ENCODE data around the gene R3HDM2.

The R3HDM2 gene

DNA sequence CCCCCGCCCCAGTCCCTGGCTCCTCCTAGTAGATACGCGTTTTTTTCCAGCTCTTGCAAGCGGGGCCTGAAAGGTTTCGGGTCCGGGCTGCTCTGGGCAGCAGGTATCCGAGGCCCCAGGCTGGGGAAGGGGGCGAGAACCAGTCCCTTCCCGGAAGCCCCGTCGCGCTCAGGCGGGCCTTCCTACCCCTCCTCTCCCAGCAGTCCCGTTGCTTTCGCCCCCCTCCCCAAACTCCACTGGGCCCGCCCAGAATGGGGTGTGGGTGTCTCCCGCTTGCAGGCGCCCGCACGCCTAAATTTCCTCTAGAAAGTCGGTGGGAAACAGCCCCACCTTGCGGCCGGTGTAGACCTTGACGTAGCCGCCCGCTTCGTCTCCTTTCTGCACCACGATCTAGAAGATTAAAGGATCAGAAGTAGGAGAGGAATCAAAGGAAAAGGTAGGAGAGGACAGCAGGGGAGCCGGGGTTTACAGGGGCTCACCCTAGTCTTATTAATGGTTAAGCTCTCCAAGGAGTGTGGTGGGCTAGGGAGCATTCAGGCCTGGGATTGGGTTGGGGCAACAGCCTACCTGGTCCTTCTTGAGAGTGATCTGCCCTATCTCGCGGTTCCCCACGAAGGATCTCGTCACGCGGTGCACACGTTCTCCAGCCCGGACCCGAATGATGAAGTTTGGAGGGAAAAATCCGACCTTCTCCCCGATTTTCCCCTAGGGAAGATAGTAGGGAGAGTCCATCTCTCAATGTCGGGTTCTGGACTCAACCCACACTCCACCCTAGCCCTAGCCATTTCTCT is 187.1 kb downstream of the R3HDM2 start:
- Histone ChIP-seq H2BK12ac (ENCODE audit: low read length) (no peak overlapping the region), H4K8ac (ENCODE audit: low read depth, low read length) (no peak overlapping the region), H3K18ac (ENCODE audit: low read length) (peak overlapping the region; percentile 81), H3K36me3 (replicated peaks in 1 of 2; ENCODE audit: control insufficient read depth in 2 of 2, insufficient read depth in 2 of 2, low read length in 2 of 2) (peaks cover 0 to 4% of the 10 kb centered on the region in 2 donors), H3K27me3 (ENCODE audit: control insufficient read depth in 3 of 3, insufficient read depth in 3 of 3, low read depth in 1 of 3, low read length in 3 of 3) (peaks cover 22 to 48% (median 31%) of the 10 kb centered on the region in 3 experiments), H3K4me2 (ENCODE audit: insufficient read depth, low read length, poor library complexity, severe bottlenecking) (peak overlapping the region; percentile 90), H2AK5ac (ENCODE audit: low read depth, low read length) (peak overlapping the region; percentile 25), H3K23ac (ENCODE audit: low read depth, low read length, poor library complexity) (peak overlapping the region; percentile 61), H3K27ac (replicated peaks; ENCODE audit: low read length) (no peak overlapping the region), H3K14ac (ENCODE audit: low read length) (no peak overlapping the region), H3K4ac (ENCODE audit: low read length) (no peak overlapping the region), H3K4me1 (ENCODE audit: control insufficient read depth in 2 of 2, insufficient read depth in 1 of 2, low read depth in 1 of 2, low read length in 2 of 2) (peaks cover 29 to 32% of the 10 kb centered on the region in 2 donors), H2BK5ac (ENCODE audit: low read length) (no peak overlapping the region), H2BK120ac (ENCODE audit: low read depth, low read length) (no peak overlapping the region), H4K91ac (ENCODE audit: low read depth, low read length, poor library complexity) (no peak overlapping the region), H3K4me3 (ENCODE audit: low read length in 2 of 2) (peak overlapping the region in 1 of 2 donors; percentile 71), H3K79me1 (ENCODE audit: low read depth, low read length) (peaks cover 2% of the 10 kb centered on the region), H3K9me3 (replicated peaks in 1 of 2; ENCODE audit: control insufficient read depth in 2 of 2, insufficient read depth in 1 of 2, low read depth in 1 of 2, low read length in 2 of 2) (no peaks in the 10 kb centered on the region), H2BK15ac (ENCODE audit: low read length) (peak overlapping the region; percentile 44), H2AFZ (ENCODE audit: low read length) (no peak overlapping the region), H3K9ac (ENCODE audit: low read depth, low read length, poor library complexity) (no peak overlapping the region)
- DNase-seq (ENCODE audit: low spot score) = no peak
- no CpG with 5 or more reads among the region's 41 CpGs for WGBS, 2 donors (ENCODE audit: extremely low coverage in 2 of 2, insufficient read length in 2 of 2, insufficient replicate concordance in 1 of 2)

DNA sequence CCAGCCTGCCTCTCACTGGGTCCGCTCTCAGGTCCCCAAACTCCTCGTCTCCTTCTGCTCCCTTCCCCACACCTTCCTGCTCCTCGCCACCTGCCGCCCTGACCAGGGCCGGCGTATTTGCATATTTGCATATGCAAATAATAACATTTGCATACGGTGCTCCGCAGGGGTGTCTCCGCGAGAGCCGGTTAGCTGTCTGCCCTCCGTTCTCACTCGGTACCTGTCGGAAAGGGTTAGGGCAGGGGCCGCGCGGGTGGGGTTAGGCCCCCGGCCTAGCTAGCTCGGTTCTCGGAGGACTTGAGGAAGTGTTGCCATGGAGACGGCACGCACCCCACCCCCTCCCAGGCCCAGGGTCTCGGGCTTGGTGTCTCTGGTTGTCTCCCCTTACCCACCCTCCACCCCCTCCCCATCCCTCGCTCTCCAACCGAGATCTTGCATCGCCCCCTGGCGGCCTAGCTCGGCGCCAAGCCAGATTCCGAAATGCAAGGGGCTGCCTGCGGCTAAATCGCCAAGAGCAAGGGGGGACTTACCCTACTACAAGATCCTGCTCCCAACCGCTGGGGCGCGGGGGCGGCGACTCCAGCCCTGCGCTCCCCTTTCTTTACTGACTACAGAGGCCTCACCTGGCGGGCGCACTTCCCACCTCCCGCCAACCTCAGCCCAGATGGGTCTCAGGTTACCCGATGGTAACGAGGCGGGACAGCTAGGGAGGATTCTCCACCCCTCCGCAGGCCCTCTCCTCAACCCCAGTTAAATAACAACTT is 188.0 kb downstream of the R3HDM2 start:
- Histone ChIP-seq H4K91ac (ENCODE audit: low read depth, low read length, poor library complexity) (no peak overlapping the region), H2BK120ac (ENCODE audit: low read depth, low read length) (no peak overlapping the region), H3K4me2 (ENCODE audit: insufficient read depth, low read length, poor library complexity, severe bottlenecking) (peak overlapping the region; percentile 90), H3K79me1 (ENCODE audit: low read depth, low read length) (peaks cover 2% of the 10 kb centered on the region), H2BK12ac (ENCODE audit: low read length) (peak overlapping the region; percentile 53), H3K9me3 (replicated peaks in 1 of 2; ENCODE audit: control insufficient read depth in 2 of 2, insufficient read depth in 1 of 2, low read depth in 1 of 2, low read length in 2 of 2) (no peaks in the 10 kb centered on the region), H2AFZ (ENCODE audit: low read length) (no peak overlapping the region), H3K14ac (ENCODE audit: low read length) (no peak overlapping the region), H4K8ac (ENCODE audit: low read depth, low read length) (no peak overlapping the region), H2BK15ac (ENCODE audit: low read length) (peak overlapping the region; percentile 44), H3K27ac (replicated peaks; ENCODE audit: low read length) (no peak overlapping the region), H3K4me3 (ENCODE audit: low read length in 2 of 2) (peak overlapping the region; percentile 13 to 78), H3K4me1 (ENCODE audit: control insufficient read depth in 2 of 2, insufficient read depth in 1 of 2, low read depth in 1 of 2, low read length in 2 of 2) (peaks cover 35 to 36% of the 10 kb centered on the region in 2 donors), H2BK5ac (ENCODE audit: low read length) (peak overlapping the region; percentile 79), H3K4ac (ENCODE audit: low read length) (no peak overlapping the region), H3K18ac (ENCODE audit: low read length) (peak overlapping the region; percentile 95), H2AK5ac (ENCODE audit: low read depth, low read length) (no peak overlapping the region), H3K9ac (ENCODE audit: low read depth, low read length, poor library complexity) (peak overlapping the region; percentile 68), H3K23ac (ENCODE audit: low read depth, low read length, poor library complexity) (peak overlapping the region; percentile 89), H3K27me3 (ENCODE audit: control insufficient read depth in 3 of 3, insufficient read depth in 3 of 3, low read depth in 1 of 3, low read length in 3 of 3) (peaks cover 22 to 56% (median 31%) of the 10 kb centered on the region in 3 experiments), H3K36me3 (replicated peaks in 1 of 2; ENCODE audit: control insufficient read depth in 2 of 2, insufficient read depth in 2 of 2, low read length in 2 of 2) (peaks cover 0 to 4% of the 10 kb centered on the region in 2 donors)
- DNase-seq (ENCODE audit: low spot score) = peak; percentile 85
- no CpG with 5 or more reads among the region's 45 CpGs for WGBS, 2 donors (ENCODE audit: extremely low coverage in 2 of 2, insufficient read length in 2 of 2, insufficient replicate concordance in 1 of 2)

- Histone ChIP-seq H3K4ac (ENCODE audit: low read length) (peak overlapping the region; percentile 56), H2BK12ac (ENCODE audit: low read length) (peak overlapping the region; percentile 49)
- WGBS, 2 donors (ENCODE audit: extremely low coverage in 2 of 2, insufficient read length in 2 of 2, insufficient replicate concordance in 1 of 2) = no CpG with 5 or more reads among the region's 18 CpGs
Measured at GRCh38 chr12:57242329-57242690, 188.5 kb downstream of the R3HDM2 start.

More at GRCh38 chr12:57242329-57242690, 188.5 kb downstream of the R3HDM2 start:
- peaks cover 22 to 62% (median 36%) of the 10 kb centered on the region in 3 experiments for H3K27me3 ChIP-seq (ENCODE audit: control insufficient read depth in 3 of 3, insufficient read depth in 3 of 3, low read depth in 1 of 3, low read length in 3 of 3)
- H3K36me3 ChIP-seq (replicated peaks in 1 of 2; ENCODE audit: control insufficient read depth in 2 of 2, insufficient read depth in 2 of 2, low read length in 2 of 2) = peaks cover 0 to 4% of the 10 kb centered on the region in 2 donors
- H4K8ac ChIP-seq (ENCODE audit: low read depth, low read length) = no peak overlapping the region
- H3K14ac ChIP-seq (ENCODE audit: low read length) = no peak overlapping the region
- no peaks in the 10 kb centered on the region for H3K9me3 ChIP-seq (replicated peaks in 1 of 2; ENCODE audit: control insufficient read depth in 2 of 2, insufficient read depth in 1 of 2, low read depth in 1 of 2, low read length in 2 of 2)
- H2BK5ac ChIP-seq (ENCODE audit: low read length) = no peak overlapping the region
- H3K4me1 ChIP-seq (ENCODE audit: control insufficient read depth in 2 of 2, insufficient read depth in 1 of 2, low read depth in 1 of 2, low read length in 2 of 2) = peaks cover 39 to 40% of the 10 kb centered on the region in 2 donors
- DNase-seq (ENCODE audit: low spot score) = no peak
- peaks cover 2% of the 10 kb centered on the region for H3K79me1 ChIP-seq (ENCODE audit: low read depth, low read length)
- H2BK120ac ChIP-seq (ENCODE audit: low read depth, low read length) = no peak overlapping the region
- H2AK5ac ChIP-seq (ENCODE audit: low read depth, low read length) = no peak overlapping the region
- H2BK15ac ChIP-seq (ENCODE audit: low read length) = no peak overlapping the region
- no peak overlapping the region for H4K91ac ChIP-seq (ENCODE audit: low read depth, low read length, poor library complexity)
- H3K27ac ChIP-seq (replicated peaks; ENCODE audit: low read length) = no peak overlapping the region
- H3K4me3 ChIP-seq (ENCODE audit: low read length in 2 of 2) = peak overlapping the region; percentile 13 to 78
- H3K18ac ChIP-seq (ENCODE audit: low read length) = peak overlapping the region; percentile 81
- peak overlapping the region; percentile 90 for H3K4me2 ChIP-seq (ENCODE audit: insufficient read depth, low read length, poor library complexity, severe bottlenecking)
- H3K9ac ChIP-seq (ENCODE audit: low read depth, low read length, poor library complexity) = peak overlapping the region; percentile 63
- no peak overlapping the region for H2AFZ ChIP-seq (ENCODE audit: low read length)
- H3K23ac ChIP-seq (ENCODE audit: low read depth, low read length, poor library complexity) = peak overlapping the region; percentile 89
